Heart left ventricle (tissue), 16 donors: Measurements from ENCODE around the gene STYXL1. TPM values are rescaled to one million over a fixed set of nuclear protein-coding genes. Genes with fewer than 3 reads are reported as not detected.
A peak's percentile ranks its signal among the peaks of the same experiment; 100 is the strongest.

ENCODE experiments used
- ATAC-seq, 4 donors: fragments of 200-7000 bp; cut with Tn5 transposase; one replicate each; pipeline ENCODE4 v1.9.1; 2020 to 2022; ENCODE audit warnings: moderate library complexity in 4 of 4, mild to moderate bottlenecking in 3 of 4, moderate number of reproducible peaks in 1 of 4
- DNase-seq, 5 donors: peaks; one replicate each; pipeline ENCODE4 v3.0.0-alpha.2; 2020
- H3K27ac ChIP-seq, 12 donors: fragments of 200-600 bp; sonication (generic) in 4 of 12; one replicate each; pipeline versions ENCODE4 v1.5.0 to v1.8.0; 2016 to 2022; ENCODE audit warnings: mild to moderate bottlenecking in 2 of 12
- H3K27me3 ChIP-seq, 9 donors: fragments of 200-600 bp; sonication (generic) in 2 of 9; one replicate each; pipeline versions ENCODE4 v1.5.1 to v1.8.0; 2016 to 2022; ENCODE audit warnings: mild to moderate bottlenecking in 3 of 9
- H3K36me3 ChIP-seq, 9 donors: fragments of 200-600 bp; sonication (generic) in 2 of 9; one replicate each; pipeline versions ENCODE4 v1.5.0 to v1.8.0; 2018 to 2022; ENCODE audit warnings: mild to moderate bottlenecking in 2 of 9
- H3K4me1 ChIP-seq, 12 donors: fragments of 200-600 bp; sonication (generic) in 4 of 12; one replicate each; pipeline versions ENCODE4 v1.5.0 to v1.8.0; 2016 to 2022; ENCODE audit warnings: mild to moderate bottlenecking in 3 of 12
- H3K4me3 ChIP-seq, 12 donors: fragments of 200-600 bp; sonication (generic) in 4 of 12; one replicate each; pipeline versions ENCODE4 v1.5.0 to v1.8.0; 2017 to 2022; ENCODE audit warnings: mild to moderate bottlenecking in 9 of 12, moderate library complexity in 4 of 12
- H3K9me3 ChIP-seq, 12 donors: fragments of 200-600 bp; sonication (generic) in 4 of 12; one replicate each; pipeline versions ENCODE4 v1.5.0 to v1.8.0; 2016 to 2022; ENCODE audit warnings: mild to moderate bottlenecking in 1 of 12
- CTCF ChIP-seq, 12 donors: fragments of 200-600 bp; sonication (generic) in 4 of 12; IDR thresholded peaks; one replicate each; pipeline versions ENCODE4 v1.5.0 to v1.8.0; 2018 to 2022; ENCODE audit warnings: antibody characterized with exemption in 12 of 12, mild to moderate bottlenecking in 5 of 12
- POLR2A ChIP-seq, 2 donors: fragments of 450-650 bp; IDR thresholded peaks; one replicate each; pipeline ENCODE4 v1.6.1; 2017; ENCODE audit warnings: antibody characterized with exemption in 2 of 2, mild to moderate bottlenecking in 2 of 2, moderate library complexity in 2 of 2
- WGBS, 4 donors: extraction: QIAGEN DNeasy Blood & Tissue Kit in 2 of 4; methylation state at CpG; one replicate each; pipeline versions ENCODE4 v1.1.5 to v1.1.7; 2013 to 2018; 5-methylcytosine and 5-hydroxymethylcytosine counted together
- intact Hi-C, 10 donors: fragments of 100-400 bp; cut with DNase I; formaldehyde crosslinking; loops; one replicate each; pipeline versions ENCODE4 v1.11.1 to v1.14.2; 2022
- polyA plus RNA-seq, 2 donors: library from polyadenylated mRNA; stranded (reverse); fragments of 200-250 nt; gene quantifications; one replicate each; pipeline ENCODE4 v1.2.3, GENCODE V29; 2013
- total RNA-seq, 9 donors: library from RNA; depleted of rRNA in 2 of 9; stranded (reverse); fragments of >200 nt in 2 of 9; fragmentation: NEBNext Ultra II Directional in 3 of 9; extraction: Animal tissue kit (Norgen Biotek cat#: 25700) in 3 of 9; gene quantifications; one replicate each; pipeline versions ENCODE4 v1.1.0 to v1.2.4, GENCODE V29; 2016 to 2023
- donor health status: ischemic (EF 13 %, LVEDD 7.1; RV severe dilation, severe dysfunction).
- donor health status: healthy with polysubstance abuse.
- donor health status: DM: no; HTN: yes; CAD: no.
- donor health status: DM: no; HTN: no; CAD: no.
- donor health status: ischemic (EF 25% LVEDD 6.9; RV normal size, moderate dysfunction).
- donor health status: ischemic (EF 25% LVEDD 5.7; RV mildly dilated, moderate dysfunction).
- donor health status: healthy.
- donor health status: DM: yes; HTN: yes; CAD: no.
- donor health status: ischemic (EF 35%, LVEDD 5.7; RV mildly dilated, moderate dysfunction).
- donor health status: nonischemic (EF 11% LVEDD 7.7; RV severe dilation, severe dysfunction).
- donor health status: DM: yes; HTN: yes; CAD: no.
- donor health status: PGD.
- donor health status: ischemic (EF 29% LVEDD 5.4; RV normal size, mild dysfunction).
- donor health status: nonischemic (EF 23%, LVEDD 6.1; RV moderate dilation, normal function).

Gene STYXL1
- total and polyA plus RNA-seq, 11 donors, result 7.9 to 44.3 (median 19.1) TPM

- TF ChIP-seq CTCF (IDR thresholded peaks at IDR 0.05), result no peak
- no peak for TF ChIP-seq POLR2A (IDR thresholded peaks at IDR 0.05)
- intact Hi-C loops, result loop anchor here in 1 of 10 donors (10.0 kb wide), 1 partner anchor 78 kb away; no protein-coding TSS in a partner anchor
- 74 to 82% (median 76%) methylated on average over 18 of the region's 18 CpGs for whole genome bisulfite sequencing, 4 donors
- ATAC-seq (no peak), DNase-seq (no peak)
- no peaks in the 10 kb centered on the region for H3K9me3 ChIP-seq
- no peak overlapping the region for H3K4me3 ChIP-seq
- no peaks in the 10 kb centered on the region for H3K27me3 ChIP-seq
- peaks cover 2 to 96% (median 84%) of the 10 kb centered on the region in 9 donors for H3K36me3 ChIP-seq
- peak overlapping the region in 5 of 12 donors; percentile 3 to 76 (median 42) for H3K27ac ChIP-seq
- H3K4me1 ChIP-seq, result peaks cover 0 to 64% (median 25%) of the 10 kb centered on the region in 12 donors
Observed at GRCh38 chr7:76057103-76057812, 9.5 kb upstream of the STYXL1 start.

- intact Hi-C loops, result loop anchor here in 1 of 10 donors (10.0 kb wide), 1 partner anchor 79 kb away; no protein-coding TSS in a partner anchor
- no peak for TF ChIP-seq CTCF (IDR thresholded peaks at IDR 0.05)
- no peak for TF ChIP-seq POLR2A (IDR thresholded peaks at IDR 0.05)
- no peak overlapping the region for H3K4me3 ChIP-seq
- H3K9me3 ChIP-seq, result no peaks in the 10 kb centered on the region
- H3K27ac ChIP-seq, result no peak overlapping the region
- peaks cover 2 to 89% (median 77%) of the 10 kb centered on the region in 9 donors for H3K36me3 ChIP-seq
- H3K27me3 ChIP-seq, result no peaks in the 10 kb centered on the region
- ATAC-seq (no peak), DNase-seq (no peak)
- H3K4me1 ChIP-seq, result peaks cover 0 to 67% (median 22%) of the 10 kb centered on the region in 12 donors
- WGBS, 4 donors, result 68 to 77% (median 73%) methylated on average over 7 of the region's 7 CpGs
Observed at GRCh38 chr7:76056241-76056640, 8.4 kb upstream of the STYXL1 start.

- DNase-seq, result no peak
- Histone ChIP-seq H3K4me3 (no peak overlapping the region), H3K9me3 (no peaks in the 10 kb centered on the region), H3K27me3 (no peaks in the 10 kb centered on the region), H3K27ac (peak overlapping the region in 3 of 12 donors; percentile 36 to 54 (median 38)), H3K4me1 (peaks cover 0 to 73% (median 23%) of the 10 kb centered on the region in 12 donors), H3K36me3 (peaks cover 2 to 76% (median 65%) of the 10 kb centered on the region in 9 donors)
- TF ChIP-seq POLR2A (IDR thresholded peaks at IDR 0.05) (no peak), CTCF (IDR thresholded peaks at IDR 0.05) (no peak)
- WGBS, 4 donors, result 76 to 80% (median 78%) methylated on average over 18 of the region's 18 CpGs
- intact Hi-C loops, result loop anchor here in 1 of 10 donors (10.0 kb wide), 1 partner anchor 80 kb away; no protein-coding TSS in a partner anchor
- ATAC-seq, result peak; percentile 6 to 51 (median 32)
Observed at GRCh38 chr7:76054123-76055120, 6.6 kb upstream of the STYXL1 start.
